ENCODE measurements around the gene PHACTR2. TPM values are rescaled to one million over a fixed set of nuclear protein-coding genes. Genes with fewer than 3 reads are reported as not detected.

PHACTR2 gene
- polyA plus RNA-seq, 1 experiment, result 38.0 TPM

DNA sequence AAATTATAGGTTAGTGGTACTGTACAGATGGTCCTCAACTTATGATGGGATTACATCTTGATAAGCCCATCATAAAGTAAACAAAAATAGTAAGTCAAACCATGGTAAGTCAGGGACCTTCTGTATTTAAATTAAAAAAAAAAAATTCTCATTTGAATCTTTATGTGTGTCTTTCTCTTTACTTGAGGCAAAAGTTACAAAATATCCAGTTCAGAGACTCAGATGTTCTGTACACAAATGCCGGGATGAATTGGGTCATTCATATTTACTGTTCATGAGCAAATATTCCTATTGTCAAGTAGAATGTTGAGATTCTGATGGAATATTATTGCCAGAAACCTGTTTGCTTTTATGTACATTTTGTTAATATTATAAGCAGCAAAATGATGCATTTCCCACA is 13.4 kb downstream of the PHACTR2 start:
- TF ChIP-seq, protein P1, sequence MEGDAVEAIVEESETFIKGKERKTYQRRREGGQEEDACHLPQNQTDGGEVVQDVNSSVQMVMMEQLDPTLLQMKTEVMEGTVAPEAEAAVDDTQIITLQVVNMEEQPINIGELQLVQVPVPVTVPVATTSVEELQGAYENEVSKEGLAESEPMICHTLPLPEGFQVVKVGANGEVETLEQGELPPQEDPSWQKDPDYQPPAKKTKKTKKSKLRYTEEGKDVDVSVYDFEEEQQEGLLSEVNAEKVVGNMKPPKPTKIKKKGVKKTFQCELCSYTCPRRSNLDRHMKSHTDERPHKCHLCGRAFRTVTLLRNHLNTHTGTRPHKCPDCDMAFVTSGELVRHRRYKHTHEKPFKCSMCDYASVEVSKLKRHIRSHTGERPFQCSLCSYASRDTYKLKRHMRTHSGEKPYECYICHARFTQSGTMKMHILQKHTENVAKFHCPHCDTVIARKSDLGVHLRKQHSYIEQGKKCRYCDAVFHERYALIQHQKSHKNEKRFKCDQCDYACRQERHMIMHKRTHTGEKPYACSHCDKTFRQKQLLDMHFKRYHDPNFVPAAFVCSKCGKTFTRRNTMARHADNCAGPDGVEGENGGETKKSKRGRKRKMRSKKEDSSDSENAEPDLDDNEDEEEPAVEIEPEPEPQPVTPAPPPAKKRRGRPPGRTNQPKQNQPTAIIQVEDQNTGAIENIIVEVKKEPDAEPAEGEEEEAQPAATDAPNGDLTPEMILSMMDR (IDR thresholded peaks at IDR 0.05; ENCODE audit: low read depth, low read length), result no peak
- ChIA-PET POLR2A (no interaction called here), CTCF (no interaction called here)
- Histone ChIP-seq H3K4me3 (ENCODE audit: low read depth, low read length) (no peak overlapping the region), H3K27ac (ENCODE audit: low read depth, low read length) (no peak overlapping the region), H3K27me3 (ENCODE audit: control insufficient read depth, insufficient read depth, low read length) (no peaks in the 10 kb centered on the region), H3K9me3 (ENCODE audit: control insufficient read depth, insufficient read depth, low read length) (no peaks in the 10 kb centered on the region)
- no peak for DNase-seq (ENCODE audit: low read depth, low spot score)

DNA sequence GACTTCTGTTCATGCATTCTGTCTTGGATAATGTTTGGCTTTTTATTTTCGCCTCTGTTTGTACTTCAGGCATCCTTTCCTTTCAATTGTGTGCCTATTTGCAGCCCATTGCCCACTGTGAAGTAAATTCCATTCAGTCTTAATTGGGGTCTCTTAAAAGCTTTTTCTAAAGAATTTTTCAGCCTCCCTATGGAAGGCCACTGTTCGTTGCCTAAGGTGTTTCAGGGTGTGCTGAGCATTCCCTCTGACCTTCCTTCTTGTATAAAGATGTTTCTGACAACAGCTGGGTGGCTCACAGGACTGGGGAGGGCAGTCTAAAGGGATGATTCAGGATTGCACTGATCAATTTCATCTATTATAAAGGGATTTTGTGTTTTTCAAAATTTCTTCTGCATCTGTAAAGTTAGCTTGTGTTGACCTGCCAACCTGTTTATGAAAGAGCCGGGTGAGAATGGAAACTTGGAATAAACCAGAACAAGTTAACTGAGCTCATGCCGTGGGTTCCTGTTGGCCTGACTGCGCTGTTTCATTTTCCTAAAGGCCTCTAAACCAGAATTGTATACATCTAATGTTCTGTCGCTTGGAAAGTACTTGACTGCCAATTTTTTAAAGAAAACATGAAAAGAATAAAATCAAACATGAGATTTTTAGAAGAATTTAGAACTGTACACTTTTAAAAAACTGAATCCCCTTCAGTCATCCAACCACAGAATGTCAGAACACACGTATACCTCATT is 14.3 kb downstream of the PHACTR2 start:
- Histone ChIP-seq H3K9me3 (ENCODE audit: control insufficient read depth, insufficient read depth, low read length) (no peaks in the 10 kb centered on the region), H3K4me3 (ENCODE audit: low read depth, low read length) (no peak overlapping the region), H3K27ac (ENCODE audit: low read depth, low read length) (no peak overlapping the region), H3K27me3 (ENCODE audit: control insufficient read depth, insufficient read depth, low read length) (no peaks in the 10 kb centered on the region)
- POLR2A ChIA-PET, result no interaction called here
- no peak for DNase-seq (ENCODE audit: low read depth, low spot score)
- TF ChIP-seq, protein P1 (IDR thresholded peaks at IDR 0.05; ENCODE audit: low read depth, low read length), result no peak
- CTCF ChIA-PET, result no interaction called here

DNA sequence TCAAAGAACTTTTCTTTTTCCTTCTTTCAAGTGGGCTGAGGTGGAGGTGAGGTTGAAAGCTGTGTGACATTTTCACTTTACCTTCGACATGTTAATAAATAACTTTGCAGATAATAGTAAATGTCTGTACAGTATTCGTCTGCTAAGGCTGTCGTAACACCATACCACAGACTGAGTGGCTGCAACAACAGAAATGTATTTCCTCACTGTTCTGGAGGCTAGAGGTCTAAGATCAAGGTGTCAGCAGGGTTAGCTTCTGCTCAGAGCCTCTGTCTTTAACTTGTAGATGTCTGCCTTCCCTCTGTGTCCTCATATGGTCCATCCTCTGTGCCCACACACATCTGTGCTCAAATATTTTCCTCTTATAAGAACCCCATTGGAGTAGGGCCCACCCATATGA is 14.9 kb downstream of the PHACTR2 start:
- no peak overlapping the region for H3K4me3 ChIP-seq (ENCODE audit: low read depth, low read length)

DNA sequence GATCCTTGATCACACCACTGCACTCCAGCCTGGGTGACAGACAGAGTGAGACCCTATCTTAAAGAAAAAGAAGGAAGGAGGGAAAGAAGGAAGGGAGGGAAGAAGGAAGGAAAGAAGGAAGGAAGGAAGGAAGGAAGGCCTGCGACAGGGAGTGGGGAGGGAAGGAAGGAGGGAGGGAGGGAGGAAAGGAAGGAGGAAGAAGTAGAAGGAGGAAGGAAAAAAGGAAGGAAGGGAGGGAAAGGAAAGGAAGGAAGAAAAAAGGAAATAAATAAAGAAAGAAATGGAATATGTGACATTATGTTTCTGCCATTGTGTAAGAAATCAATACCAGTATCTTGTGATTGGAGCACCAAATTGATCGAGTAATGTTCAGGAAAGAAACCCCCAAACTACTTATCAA is 16.2 kb downstream of the PHACTR2 start:
- TF ChIP-seq, protein P1 (IDR thresholded peaks at IDR 0.05; ENCODE audit: low read depth, low read length), result no peak
- POLR2A ChIA-PET, result no interaction called here
- H3K27me3 ChIP-seq (ENCODE audit: control insufficient read depth, insufficient read depth, low read length), result no peaks in the 10 kb centered on the region
- no peak overlapping the region for H3K27ac ChIP-seq (ENCODE audit: low read depth, low read length)
- no peak overlapping the region for H3K4me3 ChIP-seq (ENCODE audit: low read depth, low read length)
- H3K9me3 ChIP-seq (ENCODE audit: control insufficient read depth, insufficient read depth, low read length), result no peaks in the 10 kb centered on the region
- CTCF ChIA-PET, result no interaction called here
- no peak for DNase-seq (ENCODE audit: low read depth, low spot score)

More for the DNA sequence above, 14.9 kb downstream of the PHACTR2 start:
- H3K27me3 ChIP-seq (ENCODE audit: control insufficient read depth, insufficient read depth, low read length), result no peaks in the 10 kb centered on the region
- ChIA-PET POLR2A (no interaction called here), CTCF (no interaction called here)
- no peaks in the 10 kb centered on the region for H3K9me3 ChIP-seq (ENCODE audit: control insufficient read depth, insufficient read depth, low read length)
- H3K27ac ChIP-seq (ENCODE audit: low read depth, low read length), result no peak overlapping the region
- DNase-seq (ENCODE audit: low read depth, low spot score), result no peak
- TF ChIP-seq, protein P1 (IDR thresholded peaks at IDR 0.05; ENCODE audit: low read depth, low read length), result no peak

GRCh38 chr6:143694560-143694959 is 16.8 kb downstream of the PHACTR2 start:
- H3K4me3 ChIP-seq (ENCODE audit: low read depth, low read length), result no peak overlapping the region
- no peaks in the 10 kb centered on the region for H3K27me3 ChIP-seq (ENCODE audit: control insufficient read depth, insufficient read depth, low read length)
- no peak for DNase-seq (ENCODE audit: low read depth, low spot score)
- TF ChIP-seq, protein P1 (IDR thresholded peaks at IDR 0.05; ENCODE audit: low read depth, low read length), result no peak
- CTCF ChIA-PET, result no interaction called here
- H3K27ac ChIP-seq (ENCODE audit: low read depth, low read length), result no peak overlapping the region
- POLR2A ChIA-PET, result no interaction called here
- H3K9me3 ChIP-seq (ENCODE audit: control insufficient read depth, insufficient read depth, low read length), result no peaks in the 10 kb centered on the region

Measured in AG04450 (cell line).